Tibial artery (tissue), 4 donors: ENCODE results near the gene ARL13B.

Source experiments
- DNase-seq, 2 donors: peaks; one replicate each; pipeline ENCODE4 v3.0.0-alpha.2; 2019
- H3K27ac ChIP-seq, 2 donors: fragments of 200-600 bp; sonication (generic) in 1 of 2; 1 replicate in 1 of 2; 2 replicates in 1 of 2; pipeline ENCODE4 v1.5.1; 2018 to 2019; ENCODE audit warnings: mild to moderate bottlenecking in 1 of 2
- H3K27me3 ChIP-seq, 2 donors: fragments of 200-600 bp; sonication (generic) in 1 of 2; one replicate each; pipeline versions ENCODE4 v1.5.1 to v1.6.0; 2016 to 2019
- H3K36me3 ChIP-seq, 3 donors: fragments of 200-600 bp; sonication (generic) in 2 of 3; one replicate each; pipeline ENCODE4 v1.5.1; 2016 to 2019; ENCODE audit warnings: mild to moderate bottlenecking in 2 of 3
- H3K4me1 ChIP-seq, 4 donors: fragments of 200-600 bp; sonication (generic) in 2 of 4; 1 replicate in 3 of 4; 2 replicates in 1 of 4; pipeline ENCODE4 v1.5.1; 2016 to 2019
- H3K4me3 ChIP-seq, 2 donors: fragments of 200-600 bp; sonication (generic) in 1 of 2; 1 replicate in 1 of 2; 2 replicates in 1 of 2; pipeline ENCODE4 v1.5.1; 2018 to 2019; ENCODE audit warnings: mild to moderate bottlenecking in 2 of 2
- H3K9me3 ChIP-seq, 3 donors: fragments of 200-600 bp; sonication (generic) in 1 of 3; one replicate each; pipeline ENCODE4 v1.5.1; 2016 to 2019
- intact Hi-C: fragments of 100-400 bp; cut with DNase I; formaldehyde crosslinking; loops from one replicate; pipeline ENCODE4 v1.15.0; 2023; ENCODE audit warnings: low total_unique reads
- TF ChIP-seq, protein P1 (sequence below), 2 experiments: fragments of 200-600 bp in 1 of 2; fragments of 450-650 bp in 1 of 2; IDR thresholded peaks; one replicate each; pipeline ENCODE4 v1.5.1; 2017 to 2019; ENCODE audit warnings: antibody characterized with exemption in 2 of 2, mild to moderate bottlenecking in 1 of 2, moderate library complexity in 1 of 2

Gene ARL13B

DNA sequence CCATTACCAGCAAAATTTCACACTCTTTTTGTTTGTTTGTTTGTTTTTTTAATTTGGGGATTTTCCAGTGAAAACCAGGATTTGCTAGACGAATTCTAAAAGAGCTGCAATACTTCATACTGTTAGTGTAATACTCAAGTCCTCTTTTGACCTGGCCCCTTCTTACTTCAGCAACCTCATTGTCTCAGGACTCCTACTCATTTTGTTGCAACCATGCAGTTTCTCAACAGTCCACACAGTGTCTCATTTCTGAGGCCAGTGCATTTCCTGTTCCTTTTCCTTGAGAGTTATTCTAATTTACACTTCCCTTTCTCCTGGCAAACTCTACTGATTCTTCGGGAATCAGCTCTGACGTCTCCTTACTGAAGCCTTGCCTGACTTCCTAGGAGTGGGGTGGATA, 118.5 kb downstream of the ARL13B start:
- H3K4me1 ChIP-seq = no peaks in the 10 kb centered on the region
- no peak overlapping the region for H3K4me3 ChIP-seq
- H3K9me3 ChIP-seq = no peaks in the 10 kb centered on the region
- no peak overlapping the region for H3K27ac ChIP-seq
- no peak for DNase-seq
- H3K27me3 ChIP-seq = no peaks in the 10 kb centered on the region
- H3K36me3 ChIP-seq = peaks cover 33 to 72% (median 35%) of the 10 kb centered on the region in 3 donors
- intact Hi-C loops = no loop called here
- TF ChIP-seq, protein P1, sequence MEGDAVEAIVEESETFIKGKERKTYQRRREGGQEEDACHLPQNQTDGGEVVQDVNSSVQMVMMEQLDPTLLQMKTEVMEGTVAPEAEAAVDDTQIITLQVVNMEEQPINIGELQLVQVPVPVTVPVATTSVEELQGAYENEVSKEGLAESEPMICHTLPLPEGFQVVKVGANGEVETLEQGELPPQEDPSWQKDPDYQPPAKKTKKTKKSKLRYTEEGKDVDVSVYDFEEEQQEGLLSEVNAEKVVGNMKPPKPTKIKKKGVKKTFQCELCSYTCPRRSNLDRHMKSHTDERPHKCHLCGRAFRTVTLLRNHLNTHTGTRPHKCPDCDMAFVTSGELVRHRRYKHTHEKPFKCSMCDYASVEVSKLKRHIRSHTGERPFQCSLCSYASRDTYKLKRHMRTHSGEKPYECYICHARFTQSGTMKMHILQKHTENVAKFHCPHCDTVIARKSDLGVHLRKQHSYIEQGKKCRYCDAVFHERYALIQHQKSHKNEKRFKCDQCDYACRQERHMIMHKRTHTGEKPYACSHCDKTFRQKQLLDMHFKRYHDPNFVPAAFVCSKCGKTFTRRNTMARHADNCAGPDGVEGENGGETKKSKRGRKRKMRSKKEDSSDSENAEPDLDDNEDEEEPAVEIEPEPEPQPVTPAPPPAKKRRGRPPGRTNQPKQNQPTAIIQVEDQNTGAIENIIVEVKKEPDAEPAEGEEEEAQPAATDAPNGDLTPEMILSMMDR (IDR thresholded peaks at IDR 0.05) = no peak

DNA sequence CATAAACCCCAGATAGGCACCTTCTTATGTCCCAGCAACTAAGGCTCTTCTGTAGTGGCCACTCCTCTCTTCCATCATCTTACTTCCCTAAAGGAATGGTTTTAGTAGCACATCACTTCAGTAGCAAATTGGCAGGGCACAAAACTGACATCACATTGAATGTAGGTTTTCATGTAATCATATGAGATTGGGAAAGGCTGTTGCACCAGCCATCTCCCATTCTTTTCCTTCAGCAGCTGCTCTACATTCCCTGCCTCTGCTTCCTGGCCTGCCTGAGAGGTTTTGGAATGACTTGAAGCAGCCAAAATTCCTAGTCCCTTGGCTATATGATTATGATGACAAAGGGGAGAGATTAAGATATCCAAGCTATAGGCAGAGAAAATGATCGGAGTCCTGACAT, 119.4 kb downstream of the ARL13B start:
- intact Hi-C loops = no loop called here
- H3K27me3 ChIP-seq = no peaks in the 10 kb centered on the region
- no peak for DNase-seq
- H3K27ac ChIP-seq = no peak overlapping the region
- peaks cover 38 to 72% (median 41%) of the 10 kb centered on the region in 3 donors for H3K36me3 ChIP-seq
- no peaks in the 10 kb centered on the region for H3K9me3 ChIP-seq
- no peak overlapping the region for H3K4me3 ChIP-seq
- TF ChIP-seq, protein P1 (IDR thresholded peaks at IDR 0.05) = no peak
- no peaks in the 10 kb centered on the region for H3K4me1 ChIP-seq

DNA sequence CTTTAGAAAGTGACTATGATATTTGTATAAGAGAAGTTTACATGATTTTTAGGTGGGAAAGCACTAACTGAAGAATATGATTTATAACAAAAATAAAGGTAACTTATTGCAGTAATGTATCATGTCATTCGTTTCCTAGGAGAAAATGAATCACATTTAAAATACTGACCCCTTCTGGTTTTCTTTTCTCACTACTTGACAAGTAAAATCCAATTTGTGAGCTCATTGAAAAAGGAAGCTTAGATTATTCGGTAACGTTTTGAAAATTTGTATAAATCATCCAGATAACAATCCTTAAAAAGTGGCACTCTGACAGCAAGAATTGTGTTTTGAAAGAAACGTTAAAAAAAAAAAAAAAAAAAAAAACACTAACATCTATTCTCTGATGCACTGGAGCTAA, 121.9 kb downstream of the ARL13B start:
- no peak for DNase-seq
- H3K4me3 ChIP-seq = no peak overlapping the region
- intact Hi-C loops = no loop called here
- H3K4me1 ChIP-seq = no peaks in the 10 kb centered on the region
- H3K27me3 ChIP-seq = no peaks in the 10 kb centered on the region
- H3K27ac ChIP-seq = no peak overlapping the region
- H3K36me3 ChIP-seq = peaks cover 18 to 52% (median 31%) of the 10 kb centered on the region in 3 donors
- TF ChIP-seq, protein P1 (IDR thresholded peaks at IDR 0.05) = no peak
- no peaks in the 10 kb centered on the region for H3K9me3 ChIP-seq
